ENCODE data around the gene RALY. TPM values are rescaled to one million over a fixed set of nuclear protein-coding genes. Genes with fewer than 3 reads are reported as not detected.

RALY gene
- total and polyA plus RNA-seq, 3 donors from 2014 or later = 184 to 247 (median 224) TPM

DNA sequence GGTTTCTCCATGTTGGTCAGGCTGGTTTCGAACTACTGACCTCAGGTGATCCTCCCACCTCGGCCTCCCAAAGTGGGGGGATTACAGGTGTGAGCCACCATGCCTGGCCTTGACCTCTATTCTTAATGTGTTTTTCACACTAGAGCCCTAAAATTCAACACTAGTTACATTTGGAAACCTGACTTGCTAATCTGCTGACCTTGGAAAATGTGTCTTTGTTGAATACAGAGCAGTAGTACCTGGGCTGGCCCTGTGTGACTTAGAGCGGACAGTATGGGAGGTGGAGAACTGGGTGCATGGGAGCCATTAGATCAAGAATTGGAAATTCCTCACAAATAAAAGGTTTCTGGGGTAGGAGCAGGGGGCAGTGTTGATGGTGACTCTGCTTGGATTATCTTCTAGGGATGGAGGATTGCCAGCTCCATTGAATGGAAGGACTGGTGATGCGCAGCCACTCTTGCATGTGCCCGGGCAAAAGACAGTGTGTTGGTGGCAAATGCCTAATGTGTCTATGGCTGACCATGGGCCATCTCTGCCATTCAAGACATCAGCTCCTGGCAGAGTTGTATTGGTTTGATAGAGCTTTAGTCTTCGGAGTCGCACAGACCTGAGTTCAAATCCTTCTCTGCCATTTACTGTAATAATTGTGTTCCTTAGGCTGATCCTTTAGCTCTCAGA lies 53.4 kb downstream of the RALY start:
- no peak overlapping the region for H3K27ac ChIP-seq
- no peak overlapping the region for H3K4me3 ChIP-seq
- TF ChIP-seq POLR2A (IDR thresholded peaks at IDR 0.05) = no peak
- TF ChIP-seq, protein P1, sequence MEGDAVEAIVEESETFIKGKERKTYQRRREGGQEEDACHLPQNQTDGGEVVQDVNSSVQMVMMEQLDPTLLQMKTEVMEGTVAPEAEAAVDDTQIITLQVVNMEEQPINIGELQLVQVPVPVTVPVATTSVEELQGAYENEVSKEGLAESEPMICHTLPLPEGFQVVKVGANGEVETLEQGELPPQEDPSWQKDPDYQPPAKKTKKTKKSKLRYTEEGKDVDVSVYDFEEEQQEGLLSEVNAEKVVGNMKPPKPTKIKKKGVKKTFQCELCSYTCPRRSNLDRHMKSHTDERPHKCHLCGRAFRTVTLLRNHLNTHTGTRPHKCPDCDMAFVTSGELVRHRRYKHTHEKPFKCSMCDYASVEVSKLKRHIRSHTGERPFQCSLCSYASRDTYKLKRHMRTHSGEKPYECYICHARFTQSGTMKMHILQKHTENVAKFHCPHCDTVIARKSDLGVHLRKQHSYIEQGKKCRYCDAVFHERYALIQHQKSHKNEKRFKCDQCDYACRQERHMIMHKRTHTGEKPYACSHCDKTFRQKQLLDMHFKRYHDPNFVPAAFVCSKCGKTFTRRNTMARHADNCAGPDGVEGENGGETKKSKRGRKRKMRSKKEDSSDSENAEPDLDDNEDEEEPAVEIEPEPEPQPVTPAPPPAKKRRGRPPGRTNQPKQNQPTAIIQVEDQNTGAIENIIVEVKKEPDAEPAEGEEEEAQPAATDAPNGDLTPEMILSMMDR (IDR thresholded peaks at IDR 0.05) = no peak
- H3K9me3 ChIP-seq = no peaks in the 10 kb centered on the region
- no peaks in the 10 kb centered on the region for H3K36me3 ChIP-seq (ENCODE audit: low read depth, missing control alignments)
- WGBS, 2 donors = 94 to 96% methylated on average over 7 of the region's 7 CpGs
- no peaks in the 10 kb centered on the region for H3K27me3 ChIP-seq
- H3K4me1 ChIP-seq = peaks cover 18% of the 10 kb centered on the region
- intact Hi-C loops (cut with DNase I; ENCODE audit: low total_unique reads) = no loop called here
- no peak for DNase-seq

DNA sequence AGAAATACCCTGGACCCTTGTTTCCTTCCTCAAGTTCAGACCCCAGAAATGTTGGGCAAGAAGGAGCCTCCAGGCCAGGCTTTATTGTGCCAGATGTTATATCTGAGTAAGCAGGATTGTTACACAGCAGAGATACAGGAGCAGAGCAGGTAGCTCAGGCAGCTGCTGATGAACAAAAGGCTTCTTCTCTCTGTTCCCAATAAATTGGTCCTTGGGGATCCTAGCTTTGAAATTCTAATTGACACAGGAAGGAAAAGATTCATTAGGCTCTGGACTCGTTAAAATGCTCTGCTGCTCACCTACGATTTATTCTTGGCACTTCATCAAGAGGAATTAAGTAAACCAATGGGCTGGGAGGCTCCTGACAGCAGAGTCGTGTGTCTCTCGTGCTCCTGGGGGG lies 54.2 kb downstream of the RALY start:
- intact Hi-C loops (cut with DNase I; ENCODE audit: low total_unique reads) = no loop called here
- H3K4me1 ChIP-seq = peaks cover 23% of the 10 kb centered on the region

DNA sequence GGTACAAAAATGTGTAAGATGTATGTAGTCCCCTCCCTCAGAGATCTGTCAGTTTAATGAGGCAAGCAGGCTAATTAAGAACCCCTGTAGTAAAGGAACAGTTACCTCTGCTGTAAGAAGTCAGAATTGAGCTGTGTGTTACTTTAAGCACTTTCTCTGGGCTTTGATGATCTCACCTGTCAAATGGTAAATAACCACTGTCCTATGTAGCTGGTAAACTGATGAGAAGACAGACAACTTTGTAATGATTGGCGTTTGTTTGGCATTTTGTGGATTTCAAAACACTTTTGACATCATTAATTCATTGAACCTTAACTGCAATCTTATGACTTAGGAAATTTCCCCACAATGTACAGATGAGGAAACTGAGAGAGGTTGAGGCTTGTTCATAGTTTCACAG lies 55.7 kb downstream of the RALY start:
- intact Hi-C loops (cut with DNase I; ENCODE audit: low total_unique reads) = no loop called here
- Histone ChIP-seq H3K4me3 (no peak overlapping the region), H3K4me1 (peaks cover 23% of the 10 kb centered on the region), H3K27ac (no peak overlapping the region), H3K36me3 (ENCODE audit: low read depth, missing control alignments) (no peaks in the 10 kb centered on the region), H3K27me3 (no peaks in the 10 kb centered on the region), H3K9me3 (no peaks in the 10 kb centered on the region)
- DNase-seq = no peak
- WGBS, 2 donors = 88 to 100% methylated on average over 1 of the region's 1 CpG
- TF ChIP-seq POLR2A (IDR thresholded peaks at IDR 0.05) = no peak
- TF ChIP-seq, protein P1 (IDR thresholded peaks at IDR 0.05) = no peak

More for the DNA sequence above, 54.2 kb downstream of the RALY start:
- TF ChIP-seq, protein P1 (IDR thresholded peaks at IDR 0.05) = no peak
- TF ChIP-seq POLR2A (IDR thresholded peaks at IDR 0.05) = no peak
- Histone ChIP-seq H3K27ac (no peak overlapping the region), H3K9me3 (no peaks in the 10 kb centered on the region), H3K36me3 (ENCODE audit: low read depth, missing control alignments) (no peaks in the 10 kb centered on the region), H3K27me3 (no peaks in the 10 kb centered on the region), H3K4me3 (no peak overlapping the region)
- no peak for DNase-seq
- 68 to 73% methylated on average over 4 of the region's 4 CpGs for WGBS, 2 donors

DNA sequence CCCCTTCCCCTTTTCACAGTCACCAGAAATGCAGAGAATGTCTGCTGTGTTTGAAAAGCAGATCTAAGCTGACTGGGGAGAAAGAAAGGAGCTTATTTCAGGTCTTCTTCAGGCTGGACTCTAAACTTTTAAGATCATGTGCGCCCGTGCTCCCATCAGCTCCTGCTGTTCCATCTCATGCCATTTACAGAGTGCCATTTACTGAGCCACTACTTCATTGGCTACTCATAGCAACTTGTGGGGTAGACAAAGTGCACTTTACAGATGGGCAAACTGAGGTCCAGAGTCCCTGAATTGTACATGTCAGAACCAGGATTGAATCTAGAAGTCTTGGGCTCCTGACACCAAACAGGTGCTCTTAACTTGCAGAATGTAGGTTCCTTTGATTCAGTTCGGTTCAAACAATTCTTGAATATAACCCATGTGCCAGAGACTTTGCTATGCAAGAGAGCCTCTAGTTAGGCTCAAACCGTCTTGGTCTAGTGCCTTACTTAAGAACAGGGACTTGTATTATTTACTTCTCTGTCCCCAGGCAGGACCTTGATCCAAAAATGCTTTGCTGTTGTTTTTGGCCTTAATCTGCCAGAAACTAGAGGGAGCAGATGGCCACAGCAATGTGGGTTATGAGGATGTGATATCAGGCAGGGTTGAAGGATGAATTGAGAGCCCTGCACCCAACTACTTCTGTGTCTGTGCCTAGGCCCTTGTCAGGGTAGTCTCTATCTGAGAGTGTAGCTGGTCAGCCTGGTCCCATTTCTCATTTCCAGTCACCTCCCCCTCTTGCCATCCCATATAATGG lies 56.4 kb downstream of the RALY start:
- Histone ChIP-seq H3K4me3 (no peak overlapping the region), H3K4me1 (peaks cover 22% of the 10 kb centered on the region), H3K9me3 (no peaks in the 10 kb centered on the region), H3K27me3 (no peaks in the 10 kb centered on the region), H3K36me3 (ENCODE audit: low read depth, missing control alignments) (no peaks in the 10 kb centered on the region), H3K27ac (no peak overlapping the region)
- intact Hi-C loops (cut with DNase I; ENCODE audit: low total_unique reads) = no loop called here
- no peak for DNase-seq
- 67 to 70% methylated on average over 4 of the region's 4 CpGs for WGBS, 2 donors
- TF ChIP-seq, protein P1 (IDR thresholded peaks at IDR 0.05) = no peak
- TF ChIP-seq POLR2A (IDR thresholded peaks at IDR 0.05) = no peak

Measured in testis (tissue), 3 donors.